A673 (cell line): ENCODE data around the gene TMEM132C.

Experiments
- CTCF ChIP-seq: fragments of 300-800, 200-600 bp; sonication (generic); conservative IDR thresholded peaks from 2 replicates; pipeline ENCODE4 v1.5.1; 2017; ENCODE audit warnings: low read depth, mild to moderate bottlenecking, antibody characterized with exemption, low read length, moderate library complexity, mixed read lengths
- EZH2 ChIP-seq: fragments of 200-600 bp; sonication (generic); IDR thresholded peaks from 2 replicates; pipeline ENCODE4 v1.6.1; 2017; ENCODE audit warnings: borderline replicate concordance, low read depth, mild to moderate bottlenecking, mixed read lengths, antibody characterized with exemption, low read length; ENCODE audit not compliant: poor library complexity, severe bottlenecking

GRCh38 chr12:128595609-128596008 lies 328.6 kb downstream of the TMEM132C start:
- TF ChIP-seq CTCF (no peak), EZH2 (no peak)
